PC-9 (cell line): ENCODE results near the gene ZNF668. TPM values are rescaled to one million over a fixed set of nuclear protein-coding genes. Genes with fewer than 3 reads are reported as not detected.

ENCODE experiments used
- BruUV-seq: library from RNA; stranded (reverse); fragments of 400-500 nt; replicated peaks from 2 replicates; lab custom pipeline; 2021; lab: Mats Ljungman, UMichigan
- CTCF ChIA-PET: fragments of 300-600 bp; sonication (Branson Sonifier 250); formaldehyde crosslinking; loops from one replicate; lab custom pipeline; 2022; ENCODE audit warnings: antibody characterized with exemption; lab: Charles Lee
- POLR2A ChIA-PET: fragments of 300-600 bp; sonication (Branson Sonifier 250); formaldehyde crosslinking; loops from one replicate; lab custom pipeline; 2022; ENCODE audit warnings: antibody characterized with exemption; ENCODE audit not compliant: unreplicated experiment; lab: Charles Lee
- DNase-seq, 2 experiments: peaks; one replicate each; pipeline versions ENCODE4 v3.0.0 to v3.0.0-alpha.2; 2015 to 2022; ENCODE audit warnings: mixed read lengths in 1 of 2
- H2AFZ ChIP-seq: fragments of 200-600 bp; sonication (generic); 2 replicates; pipeline ENCODE4 v1.8.1; 2017; ENCODE audit warnings: antibody characterized with exemption
- H3F3A ChIP-seq: fragments of 200-600 bp; sonication (generic); 2 replicates; pipeline ENCODE4 v1.8.1; 2017; ENCODE audit warnings: antibody characterized with exemption, mild to moderate bottlenecking, low read depth; ENCODE audit not compliant: insufficient read depth
- H3K27ac ChIP-seq: fragments of 200-600 bp; sonication (generic); 2 replicates; pipeline ENCODE4 v1.6.1; 2016; ENCODE audit warnings: mixed run types
- H3K27me3 ChIP-seq: fragments of 200-600 bp; sonication (generic); 2 replicates; pipeline ENCODE4 v1.6.1; 2016; ENCODE audit warnings: low read depth, mixed run types; ENCODE audit not compliant: insufficient read depth
- H3K36me3 ChIP-seq: fragments of 200-600 bp; sonication (generic); 2 replicates; pipeline ENCODE4 v1.6.1; 2016; ENCODE audit warnings: low read depth, mixed run types
- H3K4me1 ChIP-seq: fragments of 200-600 bp; sonication (generic); replicated peaks from 2 replicates; pipeline ENCODE4 v1.6.1; 2016; ENCODE audit warnings: mixed run types; ENCODE audit not compliant: insufficient read depth
- H3K4me2 ChIP-seq: fragments of 200-600 bp; sonication (generic); 2 replicates; pipeline ENCODE4 v1.6.1; 2017; ENCODE audit warnings: mixed run types
- H3K4me3 ChIP-seq: fragments of 200-600 bp; sonication (generic); 2 replicates; pipeline ENCODE4 v1.6.1; 2016; ENCODE audit warnings: mixed run types
- H3K79me2 ChIP-seq: fragments of 200-600 bp; sonication (generic); 2 replicates; pipeline ENCODE4 v1.6.1; 2017; ENCODE audit warnings: low read depth, mixed run types
- H3K9me2 ChIP-seq: fragments of 200-600 bp; sonication (generic); 2 replicates; pipeline ENCODE4 v1.8.1; 2017; ENCODE audit warnings: mild to moderate bottlenecking; ENCODE audit not compliant: insufficient read depth
- H3K9me3 ChIP-seq: fragments of 200-600 bp; sonication (generic); 2 replicates; pipeline ENCODE4 v1.8.1; 2016; ENCODE audit warnings: low read depth; ENCODE audit not compliant: insufficient read depth
- H4K20me1 ChIP-seq: fragments of 200-600 bp; sonication (generic); 2 replicates; pipeline ENCODE4 v1.8.1; 2017; ENCODE audit not compliant: insufficient read depth
- CTCF ChIP-seq: fragments of 200-600 bp; sonication (generic); conservative IDR thresholded peaks from 2 replicates; pipeline ENCODE4 v1.6.1; 2017; ENCODE audit warnings: mixed run types, antibody characterized with exemption, mild to moderate bottlenecking, moderate library complexity
- EZH2 ChIP-seq: fragments of 200-600 bp; sonication (generic); IDR thresholded peaks from 2 replicates; pipeline ENCODE4 v1.8.0; 2017; ENCODE audit warnings: antibody characterized with exemption, low read depth
- intact Hi-C: fragments of 100-400 bp; cut with micrococcal nuclease; formaldehyde crosslinking; loops from one replicate; pipeline ENCODE4 v1.10.0; 2022; ENCODE audit not compliant: unreplicated experiment
- total RNA-seq: library from RNA; stranded (reverse); gene quantifications from 2 replicates; pipeline ENCODE4 v1.2.3, GENCODE V29; 2021

Gene ZNF668
- total RNA-seq, 1 experiment from 2014 or later, result 13.2 TPM

DNA sequence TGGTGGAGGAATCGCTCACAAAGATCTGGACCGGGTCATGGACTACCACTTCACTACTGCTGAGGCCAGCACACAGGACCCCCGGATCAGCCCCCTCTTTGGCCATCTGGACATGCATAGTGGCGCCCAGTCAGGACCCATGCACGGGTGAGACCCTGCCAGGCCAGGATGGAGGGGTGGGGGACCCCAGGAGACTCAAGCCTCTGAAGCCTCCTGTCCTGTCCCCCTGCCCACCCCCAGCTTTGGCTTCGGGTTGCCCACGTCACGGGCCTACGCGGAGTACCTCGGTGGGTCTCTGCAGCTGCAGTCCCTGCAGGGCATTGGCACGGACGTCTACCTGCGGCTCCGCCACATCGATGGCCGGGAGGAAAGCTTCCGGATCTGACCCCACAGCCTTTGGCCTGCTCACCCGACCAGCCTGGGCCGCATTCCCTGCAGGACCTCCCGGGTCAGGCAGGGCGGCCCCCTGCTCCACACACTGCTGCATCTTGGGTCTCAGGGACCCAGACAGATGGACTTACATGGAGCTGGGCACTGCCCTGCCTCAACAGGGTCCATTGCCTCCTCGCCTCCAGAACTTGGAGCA, 37.9 kb upstream of the ZNF668 start:
- no peak for DNase-seq
- POLR2A ChIA-PET, result no interaction called here
- Histone ChIP-seq H3K27me3 (no peaks in the 10 kb centered on the region), H3F3A (peaks cover 36% of the 10 kb centered on the region), H3K36me3 (no peaks in the 10 kb centered on the region; the same call in 1 of the 2 replicates), H2AFZ (no peak overlapping the region), H3K79me2 (peaks cover 32% of the 10 kb centered on the region), H3K27ac (no peak overlapping the region), H3K9me3 (no peaks in the 10 kb centered on the region), H4K20me1 (no peaks in the 10 kb centered on the region), H3K4me2 (no peak overlapping the region), H3K4me3 (no peak overlapping the region), H3K4me1 (peaks cover 10% of the 10 kb centered on the region), H3K9me2 (no peaks in the 10 kb centered on the region)
- intact Hi-C loops, result no loop called here
- no peak for TF ChIP-seq CTCF
- no peak for TF ChIP-seq EZH2
- BruUV-seq, result no TSS peak
- CTCF ChIA-PET, result no interaction called here

DNA sequence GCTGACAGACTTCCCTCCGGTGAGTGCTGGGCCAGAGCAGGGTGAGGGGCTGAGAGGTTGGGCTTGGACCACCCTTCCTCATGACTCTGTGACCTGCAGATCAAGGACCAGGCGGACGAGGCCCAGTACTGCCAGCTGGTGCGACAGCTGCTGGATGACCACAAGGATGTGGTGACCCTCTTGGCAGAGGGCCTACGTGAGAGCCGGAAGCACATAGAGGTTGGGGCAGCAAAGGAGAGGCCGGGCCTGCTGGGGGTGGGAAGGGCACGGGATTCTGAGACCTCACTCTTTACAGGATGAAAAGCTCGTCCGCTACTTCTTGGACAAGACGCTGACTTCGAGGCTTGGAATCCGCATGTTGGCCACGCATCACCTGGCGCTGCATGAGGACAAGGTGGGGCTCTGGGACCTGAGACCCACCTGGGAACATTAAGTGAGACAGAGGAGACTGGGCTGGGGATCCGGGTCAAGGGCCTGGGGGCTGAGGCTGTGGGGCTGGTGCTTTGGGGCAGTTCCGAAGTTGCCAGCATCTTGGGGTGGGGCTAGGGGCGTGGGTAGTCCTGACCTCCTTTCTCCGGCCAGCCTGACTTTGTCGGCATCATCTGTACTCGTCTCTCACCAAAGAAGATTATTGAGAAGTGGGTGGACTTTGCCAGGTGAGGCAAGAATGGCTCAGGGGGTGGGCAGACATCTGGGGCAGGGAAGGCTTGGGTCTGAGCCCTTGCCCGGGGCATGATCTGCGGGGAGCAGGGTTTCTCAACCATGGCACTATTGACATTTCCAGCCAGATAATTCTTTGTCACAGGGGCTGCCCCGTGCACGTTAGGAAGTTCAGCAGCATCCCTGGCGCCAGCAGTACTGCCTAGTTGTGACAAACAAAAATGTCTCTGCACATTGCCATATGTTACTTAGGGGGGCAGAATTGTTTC, 36.3 kb upstream of the ZNF668 start:
- no peak overlapping the region for H3K4me3 ChIP-seq
- no TSS peak for BruUV-seq
- intact Hi-C loops, result no loop called here
- POLR2A ChIA-PET, result no interaction called here
- H3K4me1 ChIP-seq, result peaks cover 15% of the 10 kb centered on the region
- H3K79me2 ChIP-seq, result peaks cover 16% of the 10 kb centered on the region
- CTCF ChIA-PET, result no interaction called here
- TF ChIP-seq CTCF (no peak), EZH2 (no peak)
- peaks cover 42% of the 10 kb centered on the region for H3F3A ChIP-seq
- no peaks in the 10 kb centered on the region; the same call in 1 of the 2 replicates for H3K36me3 ChIP-seq
- no peaks in the 10 kb centered on the region for H4K20me1 ChIP-seq
- H3K4me2 ChIP-seq, result no peak overlapping the region
- no peaks in the 10 kb centered on the region for H3K9me2 ChIP-seq
- no peak for DNase-seq
- no peaks in the 10 kb centered on the region for H3K27me3 ChIP-seq
- no peak overlapping the region for H3K27ac ChIP-seq
- H3K9me3 ChIP-seq, result no peaks in the 10 kb centered on the region
- no peak overlapping the region for H2AFZ ChIP-seq

- H2AFZ ChIP-seq, result no peak overlapping the region
- peak overlapping the region; percentile 99 for H3K4me2 ChIP-seq
- intact Hi-C loops, result loop anchor here (5.0 kb wide), 1 partner anchor 33 kb away; no protein-coding TSS in a partner anchor
- H3K4me1 ChIP-seq, result peaks cover 15% of the 10 kb centered on the region
- ChIA-PET CTCF (no interaction called here), POLR2A (interaction anchor here (0.6 kb wide), 1 partner anchor 300 kb away, joined by 3 read pairs; no protein-coding TSS in a partner anchor)
- BruUV-seq, result no TSS peak
- DNase-seq, result no peak
- H3F3A ChIP-seq, result peaks cover 38% of the 10 kb centered on the region
- TF ChIP-seq EZH2 (no peak), CTCF (no peak)
- H3K27me3 ChIP-seq, result no peaks in the 10 kb centered on the region
- H3K4me3 ChIP-seq, result peak overlapping the region; percentile 99; the same call in 1 of the 2 replicates
- no peaks in the 10 kb centered on the region; the same call in 1 of the 2 replicates for H3K36me3 ChIP-seq
- H3K79me2 ChIP-seq, result peaks cover 15% of the 10 kb centered on the region
- H3K9me2 ChIP-seq, result no peaks in the 10 kb centered on the region
- H3K27ac ChIP-seq, result no peak overlapping the region
- no peaks in the 10 kb centered on the region for H3K9me3 ChIP-seq
- no peaks in the 10 kb centered on the region for H4K20me1 ChIP-seq
Observed at GRCh38 chr16:31109622-31110021, 35.6 kb upstream of the ZNF668 start.
